GM21526 (cell line): ENCODE results near the gene SMIM44.

ENCODE experiments used
- ATAC-seq: cut with Tn5 transposase; IDR thresholded peaks from one replicate; pipeline ENCODE4 v1.9.1; 2021; ENCODE audit warnings: moderate library complexity; ENCODE audit not compliant: unreplicated experiment, low FRiP score

SMIM44 gene

GRCh38 chr19:3442487-3443071 lies 40.7 kb downstream of the SMIM44 start:
- no peak for ATAC-seq

GRCh38 chr19:3441986-3442329 lies 41.3 kb downstream of the SMIM44 start:
- no peak for ATAC-seq

GRCh38 chr19:3441089-3441985 lies 41.9 kb downstream of the SMIM44 start:
- no peak for ATAC-seq

GRCh38 chr19:3440082-3440481 lies 43.2 kb downstream of the SMIM44 start:
- ATAC-seq = no peak

- peak; percentile 74 for ATAC-seq
These were observed 48.3 kb downstream of the SMIM44 start for GRCh38 chr19:3434630-3435553.

GRCh38 chr19:3433805-3434540 lies 49.3 kb downstream of the SMIM44 start:
- ATAC-seq = no peak

- no peak for ATAC-seq
These were observed 49.9 kb downstream of the SMIM44 start for GRCh38 chr19:3433313-3433712.
